GM18858 (cell line): ENCODE measurements around the gene COA3.

ENCODE experiments used
- ATAC-seq: cut with Tn5 transposase; IDR thresholded peaks from one replicate; pipeline ENCODE4 v1.9.1; 2021; ENCODE audit not compliant: unreplicated experiment

Gene COA3

GRCh38 chr17:42818379-42818778, 19.9 kb upstream of the COA3 start:
- no peak for ATAC-seq

- no peak for ATAC-seq
These were observed 19.4 kb upstream of the COA3 start for GRCh38 chr17:42817866-42818265.

GRCh38 chr17:42814633-42815399, 16.3 kb upstream of the COA3 start:
- no peak for ATAC-seq

GRCh38 chr17:42809250-42809649, 10.7 kb upstream of the COA3 start:
- ATAC-seq: no peak

GRCh38 chr17:42806249-42806648, 7.7 kb upstream of the COA3 start:
- ATAC-seq: no peak

- ATAC-seq: no peak
These were observed 6.4 kb upstream of the COA3 start for GRCh38 chr17:42804918-42805367.

GRCh38 chr17:42803074-42803883, 4.8 kb upstream of the COA3 start:
- ATAC-seq: no peak

- ATAC-seq: no peak
These were observed 507 bp downstream of the COA3 start for GRCh38 chr17:42798011-42798382.

GRCh38 chr17:42797067-42798007, 1.2 kb downstream of the COA3 start:
- no peak for ATAC-seq

GRCh38 chr17:42796066-42796758, 2.3 kb downstream of the COA3 start:
- no peak for ATAC-seq

GRCh38 chr17:42795465-42795864, 3.0 kb downstream of the COA3 start:
- no peak for ATAC-seq

GRCh38 chr17:42795061-42795460, 3.4 kb downstream of the COA3 start:
- no peak for ATAC-seq

- ATAC-seq: no peak
These were observed 6.0 kb downstream of the COA3 start for GRCh38 chr17:42792545-42792944.

- no peak for ATAC-seq
These were observed 6.6 kb downstream of the COA3 start for GRCh38 chr17:42791948-42792347.

GRCh38 chr17:42787266-42787665, 11.2 kb downstream of the COA3 start:
- ATAC-seq: no peak

- ATAC-seq: no peak
These were observed 13.5 kb downstream of the COA3 start for GRCh38 chr17:42784811-42785592.

- no peak for ATAC-seq
These were observed 14.1 kb downstream of the COA3 start for GRCh38 chr17:42784409-42784808.

GRCh38 chr17:42783791-42784138, 14.7 kb downstream of the COA3 start:
- ATAC-seq: no peak

GRCh38 chr17:42783062-42783790, 15.3 kb downstream of the COA3 start:
- ATAC-seq: no peak
